Frontal cortex (tissue), 4 donors: ENCODE measurements around the gene FGFRL1. TPM values are rescaled to one million over a fixed set of nuclear protein-coding genes. Genes with fewer than 3 reads are reported as not detected.

Experiments used
- DNase-seq, 2 donors: peaks; one replicate each; pipeline ENCODE4 v3.0.0; 2012; ENCODE audit warnings: low spot score in 2 of 2
- FAIRE-seq: peaks from 2 replicates; lab custom pipeline; 2012; peaks lifted over from hg19 to GRCh38; lab: Jason Lieb, UNC
- total RNA-seq: library from RNA; depleted of rRNA; stranded (reverse); fragments of >200 nt; gene quantifications from one replicate; pipeline ENCODE4 v1.2.3, GENCODE V29; 2014
- donor health status: control.
- donor health status: control.
- donor health status: control.

FGFRL1 gene, protein sequence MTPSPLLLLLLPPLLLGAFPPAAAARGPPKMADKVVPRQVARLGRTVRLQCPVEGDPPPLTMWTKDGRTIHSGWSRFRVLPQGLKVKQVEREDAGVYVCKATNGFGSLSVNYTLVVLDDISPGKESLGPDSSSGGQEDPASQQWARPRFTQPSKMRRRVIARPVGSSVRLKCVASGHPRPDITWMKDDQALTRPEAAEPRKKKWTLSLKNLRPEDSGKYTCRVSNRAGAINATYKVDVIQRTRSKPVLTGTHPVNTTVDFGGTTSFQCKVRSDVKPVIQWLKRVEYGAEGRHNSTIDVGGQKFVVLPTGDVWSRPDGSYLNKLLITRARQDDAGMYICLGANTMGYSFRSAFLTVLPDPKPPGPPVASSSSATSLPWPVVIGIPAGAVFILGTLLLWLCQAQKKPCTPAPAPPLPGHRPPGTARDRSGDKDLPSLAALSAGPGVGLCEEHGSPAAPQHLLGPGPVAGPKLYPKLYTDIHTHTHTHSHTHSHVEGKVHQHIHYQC
- 2.0 TPM for total RNA-seq

DNA sequence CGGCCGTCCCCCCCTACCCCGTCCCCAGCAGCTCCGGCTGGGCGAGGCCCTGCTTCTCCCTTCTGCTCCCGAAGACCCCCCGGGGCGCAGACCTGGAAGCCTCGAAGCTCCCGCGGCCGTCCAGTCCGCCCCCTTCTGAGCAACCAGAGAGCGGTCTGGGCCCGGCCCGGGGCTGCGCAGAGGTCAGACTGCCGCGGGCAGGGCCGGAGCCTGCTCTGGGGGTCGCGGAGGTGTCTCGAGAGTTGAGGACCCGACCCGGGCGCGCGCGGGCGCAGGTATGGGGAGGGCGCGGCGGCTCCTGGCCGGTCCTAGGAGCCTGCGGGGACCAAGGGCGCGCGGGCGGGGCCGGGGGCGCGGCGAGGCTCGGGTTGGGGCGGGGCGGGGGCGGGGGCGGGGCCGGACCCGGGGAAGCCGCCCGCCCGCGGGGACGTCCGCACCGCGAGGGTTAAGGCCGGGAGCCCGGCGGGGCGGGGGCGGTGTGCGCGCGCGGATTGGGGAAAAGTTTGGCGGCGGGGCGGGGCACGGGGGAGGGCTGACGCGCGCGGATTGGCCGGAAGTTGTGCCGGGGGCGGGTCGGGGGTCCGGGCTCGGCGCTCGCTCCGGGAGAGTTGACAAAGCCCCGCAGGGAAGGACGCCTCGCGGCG lies at the start of gene FGFRL1:
TSS of gene FGFRL1 (plus strand) at position 605 of the 644 bp plus-strand sequence. CDS start 860 bp downstream, outside the sequence.
- DNase-seq (peak; percentile 90 to 94), FAIRE-seq (no peak)

DNA sequence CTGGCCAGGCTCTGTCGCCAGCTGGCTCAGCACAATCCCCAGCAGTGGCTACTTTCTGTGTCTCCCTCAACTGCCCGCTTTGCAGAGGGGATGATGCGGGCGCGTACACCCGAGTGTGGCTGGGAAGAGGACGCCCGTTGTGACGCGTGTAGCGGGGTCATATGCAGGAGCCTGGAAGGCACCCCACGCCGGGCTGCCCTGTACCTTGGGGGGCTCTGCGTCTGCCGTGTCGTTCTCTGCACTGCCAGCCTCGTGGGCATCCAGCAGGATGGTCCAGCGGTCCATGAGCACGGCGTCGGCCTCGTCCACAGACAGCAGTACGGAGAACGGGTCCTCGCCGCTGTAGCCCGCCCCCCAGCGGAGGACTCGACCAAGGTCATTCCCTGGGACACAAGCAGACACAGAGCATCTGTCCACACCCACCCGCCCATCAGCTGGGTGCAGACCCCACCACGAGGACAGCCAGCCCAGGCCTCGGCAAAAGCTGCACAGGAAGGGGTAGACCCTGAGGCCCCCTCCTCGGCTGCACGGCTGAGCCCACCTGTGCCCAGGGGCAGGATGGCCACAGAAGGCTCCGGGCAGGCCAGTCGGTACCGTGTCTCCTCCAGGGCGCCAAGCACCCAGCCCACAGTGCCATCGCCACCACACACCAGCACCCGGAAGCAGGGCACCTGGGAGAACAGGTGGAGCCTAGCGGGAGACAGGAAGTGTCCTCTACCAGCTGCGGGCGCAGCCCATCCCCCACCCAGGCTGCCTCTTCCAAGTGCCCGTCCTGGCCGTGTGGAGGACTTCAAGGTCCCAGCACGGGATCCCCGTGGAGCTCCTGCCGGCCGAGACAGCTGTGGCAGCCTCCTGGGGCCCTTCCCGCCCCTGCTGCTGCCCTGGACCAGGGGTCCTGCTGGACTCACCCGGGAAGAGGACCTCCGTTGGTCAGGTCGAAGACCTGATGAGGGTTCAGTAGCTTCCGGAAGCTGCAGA lies 48.9 kb upstream of the FGFRL1 start:
- DNase-seq (no peak), FAIRE-seq (no peak)

DNA sequence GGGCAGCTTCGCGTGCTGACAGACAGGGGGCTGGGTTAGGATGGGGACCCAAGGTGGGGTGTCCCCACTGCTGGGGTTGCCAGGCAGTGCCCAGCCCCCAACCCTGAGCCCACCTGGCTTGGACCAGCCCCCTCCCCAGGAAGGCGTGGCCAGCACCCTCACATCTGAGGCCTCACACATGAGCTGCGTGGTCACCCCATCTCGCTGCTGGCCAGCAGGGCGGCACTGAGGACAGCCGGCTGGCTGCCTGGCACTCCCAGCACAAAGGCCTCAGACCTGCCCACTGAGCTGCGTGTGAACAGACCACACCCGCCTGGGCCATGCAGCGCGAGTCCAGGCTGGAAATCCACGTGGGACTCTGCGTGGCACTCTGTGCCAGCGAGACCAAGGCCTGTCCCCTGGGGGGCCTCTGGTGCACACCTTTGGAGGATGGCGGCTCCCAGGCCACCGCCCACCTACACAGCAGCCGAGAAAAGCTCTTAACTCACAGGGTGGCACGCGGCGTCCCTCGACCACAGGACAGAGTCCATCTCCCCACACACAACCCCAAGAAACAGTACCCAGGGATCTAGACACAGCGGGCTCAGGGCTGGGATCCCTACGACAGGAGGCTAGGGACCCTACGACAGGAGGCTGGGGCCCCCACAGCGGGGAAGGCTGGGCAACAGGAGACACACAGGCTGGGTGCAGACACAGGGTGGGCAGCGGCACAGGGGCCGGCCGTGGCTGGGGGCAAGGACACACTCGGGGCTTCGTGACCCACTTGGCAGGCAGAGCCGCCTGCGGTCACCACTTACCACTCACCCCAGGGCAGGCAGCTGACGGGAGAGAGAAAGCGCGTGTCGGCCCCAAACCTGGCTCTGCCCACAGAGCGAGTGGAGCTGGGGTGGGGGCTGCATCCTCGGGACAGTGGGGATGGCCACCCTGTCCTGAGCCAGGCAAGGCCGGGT lies 47.9 kb upstream of the FGFRL1 start:
- no peak for DNase-seq
- FAIRE-seq, result no peak

DNA sequence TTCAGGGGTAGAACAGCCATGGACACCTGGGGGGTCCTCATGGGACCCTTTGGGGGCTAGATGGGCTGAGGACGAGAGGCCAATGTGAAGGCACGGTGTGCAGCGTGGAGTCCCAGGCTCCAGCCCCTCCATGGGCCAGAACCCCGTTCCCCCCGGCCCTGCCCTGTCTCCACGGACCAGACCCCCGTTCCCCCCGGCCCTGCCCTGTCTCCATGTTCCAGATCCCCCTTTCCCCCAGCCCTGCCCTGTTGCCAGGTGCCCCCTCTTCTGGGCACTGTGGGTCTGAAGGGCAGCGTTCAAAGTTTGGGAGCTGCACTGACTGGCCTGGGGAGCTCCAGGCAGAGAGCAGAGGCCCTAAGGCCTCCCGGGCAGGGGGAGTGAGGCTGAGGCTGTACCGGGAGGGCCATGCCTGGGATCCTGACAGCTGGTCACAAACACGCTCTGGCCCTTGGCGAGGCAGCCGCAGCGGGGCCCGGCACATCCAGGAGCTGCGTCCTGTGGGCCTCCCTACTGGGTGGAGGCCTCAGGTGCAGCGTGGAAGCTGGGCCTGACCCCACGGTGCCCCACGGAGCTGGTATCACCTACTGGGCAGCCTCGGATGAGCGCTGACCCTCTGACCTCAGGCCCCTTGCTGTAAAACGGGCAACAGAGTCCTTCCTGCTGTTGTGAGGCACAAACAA lies 46.9 kb upstream of the FGFRL1 start:
- DNase-seq (no peak), FAIRE-seq (no peak)

- DNase-seq (no peak), FAIRE-seq (no peak)
Measured at GRCh38 chr4:965048-965765, 46.2 kb upstream of the FGFRL1 start.

DNA sequence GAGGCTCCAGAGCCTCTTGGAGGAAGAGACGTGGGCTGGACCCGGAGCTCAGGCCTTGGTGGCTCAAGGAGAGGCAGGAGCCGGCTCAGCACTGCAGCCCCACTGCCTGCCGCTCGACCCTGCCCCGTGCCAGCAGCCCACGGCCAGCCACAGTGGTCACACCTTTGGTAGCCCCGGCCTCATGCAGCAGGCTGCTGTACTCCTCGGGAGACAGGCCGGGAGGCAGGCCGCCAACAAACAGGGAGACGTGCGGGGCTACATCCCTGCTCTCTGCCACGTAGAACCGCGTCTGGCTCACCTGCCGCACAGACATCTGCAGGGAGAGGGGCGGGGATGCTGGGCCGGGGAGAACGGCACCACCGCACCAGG lies 45.7 kb upstream of the FGFRL1 start:
- FAIRE-seq (no peak), DNase-seq (no peak)

- FAIRE-seq (no peak), DNase-seq (no peak)
Measured at GRCh38 chr4:966266-967112, 44.9 kb upstream of the FGFRL1 start.

- DNase-seq (no peak), FAIRE-seq (no peak)
Measured at GRCh38 chr4:967113-968104, 44.0 kb upstream of the FGFRL1 start.

GRCh38 chr4:968221-968620 lies 43.2 kb upstream of the FGFRL1 start:
- FAIRE-seq, result no peak
- no peak for DNase-seq

DNA sequence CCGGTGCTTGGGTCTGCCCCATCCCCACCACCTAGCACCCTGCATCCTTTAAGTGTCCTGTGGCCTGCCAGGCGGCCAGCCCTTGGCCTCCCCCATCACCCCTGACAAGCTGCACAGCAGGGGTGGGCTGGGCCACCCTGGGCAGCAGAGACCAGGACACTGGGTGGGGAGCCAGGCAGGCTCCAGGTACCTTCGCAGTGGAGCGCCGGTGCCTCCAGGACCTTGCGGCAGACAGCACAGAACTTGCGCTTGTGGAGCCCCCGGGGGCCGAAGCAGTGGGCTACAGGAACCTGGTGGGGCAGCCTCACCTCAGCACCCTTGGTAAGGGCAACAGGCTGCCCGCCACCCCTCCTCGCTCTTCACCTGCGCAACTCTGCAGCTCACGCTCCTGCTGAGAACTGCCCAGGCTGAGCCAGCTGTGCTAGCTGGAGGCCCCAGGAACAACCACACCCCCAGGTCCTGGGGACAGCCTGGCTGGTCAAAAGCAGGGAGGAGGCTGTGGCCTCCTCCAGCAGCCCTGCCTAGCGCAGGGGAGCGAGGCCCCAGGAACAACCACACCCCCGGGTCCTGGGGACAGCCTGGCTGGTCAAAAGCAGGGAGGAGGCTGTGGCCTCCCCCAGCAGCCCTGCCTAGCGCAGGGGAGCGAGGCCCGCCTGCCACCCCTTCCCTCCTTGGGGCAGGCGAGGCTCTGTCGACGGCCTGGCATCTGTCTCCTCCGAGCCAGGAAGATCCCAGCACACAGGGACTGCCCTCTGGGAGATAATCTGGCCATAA lies 42.6 kb upstream of the FGFRL1 start:
- DNase-seq (no peak), FAIRE-seq (no peak)

- FAIRE-seq (no peak), DNase-seq (no peak)
Measured at GRCh38 chr4:970046-970745, 41.2 kb upstream of the FGFRL1 start.

DNA sequence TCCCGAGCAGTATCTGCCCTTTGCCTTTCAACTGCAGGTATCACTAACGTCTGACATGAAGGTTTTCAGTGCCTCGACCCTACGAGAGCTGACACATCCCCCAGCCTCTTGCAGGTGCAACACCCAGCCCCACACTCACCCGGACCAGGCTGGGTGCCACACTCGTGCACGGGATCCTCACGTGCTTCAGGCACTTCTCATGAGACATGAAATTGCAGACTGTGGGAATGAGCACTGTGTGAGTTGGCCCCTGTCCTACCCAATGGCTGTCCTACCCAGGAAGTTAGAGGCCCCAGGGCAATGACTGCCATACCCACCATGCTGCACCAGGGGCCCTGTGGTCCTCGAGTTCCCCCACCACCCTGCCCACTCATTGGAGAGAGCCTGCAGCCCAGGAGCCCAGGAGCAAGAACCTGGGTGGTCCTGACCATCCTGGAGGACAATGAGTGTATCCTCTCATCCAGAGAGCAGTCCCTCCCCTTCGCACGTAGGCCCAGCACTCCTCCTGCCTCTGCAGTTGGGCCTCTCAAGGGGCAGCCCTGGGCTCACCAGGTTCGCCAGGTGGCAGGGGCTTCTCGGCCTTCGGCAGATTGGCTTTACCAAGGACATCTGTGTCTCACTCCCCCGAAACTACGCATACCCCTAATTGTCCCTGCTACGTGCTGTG lies 40.4 kb upstream of the FGFRL1 start:
- FAIRE-seq, result no peak
- DNase-seq, result no peak

- FAIRE-seq (no peak), DNase-seq (no peak)
Measured at GRCh38 chr4:971666-972500, 39.5 kb upstream of the FGFRL1 start.
